Panc1 (cell line): ENCODE results near the gene PIP5K1C. TPM values are rescaled to one million over a fixed set of nuclear protein-coding genes. Genes with fewer than 3 reads are reported as not detected.

Experiments used
- ATAC-seq: fragments of 200-7000 bp; cut with Tn5 transposase; 2 replicates; pipeline ENCODE4 v1.9.1; 2020; ENCODE audit warnings: mild to moderate bottlenecking, moderate library complexity
- BruUV-seq: library from RNA; stranded (reverse); fragments of 400-500 nt; replicated peaks from 2 replicates; lab custom pipeline; 2021; lab: Mats Ljungman, UMichigan
- CTCF ChIA-PET: fragments of 300-600 bp; sonication (Branson Sonifier 250); formaldehyde crosslinking; loops from one replicate; lab custom pipeline; 2022; ENCODE audit warnings: antibody characterized with exemption; lab: Charles Lee
- POLR2A ChIA-PET: fragments of 300-600 bp; sonication (Branson Sonifier 250); formaldehyde crosslinking; loops from one replicate; lab custom pipeline; 2022; ENCODE audit warnings: antibody characterized with exemption; lab: Charles Lee
- DNase-seq: peaks from one replicate; pipeline ENCODE4 v3.0.0-alpha.2; 2010; ENCODE audit warnings: low read depth, low spot score
- H3K27ac ChIP-seq: 2 replicates; pipeline ENCODE4 v1.5.1; 2011; ENCODE audit warnings: mild to moderate bottlenecking, low read length, inconsistent platforms
- H3K27me3 ChIP-seq: fragments of 200-500 bp; sonication (Bioruptor generic); 2 replicates; pipeline ENCODE4 v1.6.0; 2014; ENCODE audit warnings: low read length, inconsistent platforms; ENCODE audit not compliant: control insufficient read depth, insufficient read depth
- H3K36me3 ChIP-seq: fragments of 200-500 bp; sonication (Bioruptor generic); 2 replicates; pipeline ENCODE4 v1.5.1; 2014; ENCODE audit warnings: inconsistent platforms, mild to moderate bottlenecking, low read length, moderate library complexity; ENCODE audit not compliant: control insufficient read depth, insufficient read depth
- H3K4me1 ChIP-seq: 2 replicates; pipeline ENCODE4 v1.5.1; 2011; ENCODE audit warnings: inconsistent platforms, mild to moderate bottlenecking, low read length, moderate library complexity; ENCODE audit not compliant: control insufficient read depth, insufficient read depth
- H3K4me3 ChIP-seq, 2 experiments: 2 replicates each; pipeline ENCODE4 v1.5.1; 2011 to 2012; ENCODE audit warnings: low read depth in 2 of 2, low read length in 2 of 2, mild to moderate bottlenecking in 2 of 2, inconsistent platforms in 1 of 2, moderate library complexity in 1 of 2
- H3K9me3 ChIP-seq: fragments of 200-500 bp; sonication (Bioruptor generic); 2 replicates; pipeline ENCODE4 v1.5.1; 2014; ENCODE audit warnings: low read depth, mild to moderate bottlenecking, inconsistent platforms, low read length, moderate library complexity; ENCODE audit not compliant: control insufficient read depth, insufficient read depth
- CTCF ChIP-seq: fragments of 450-650 bp; IDR thresholded peaks from 2 replicates; pipeline ENCODE4 v1.5.1; 2017; ENCODE audit warnings: mild to moderate bottlenecking
- POLR2AphosphoS5 ChIP-seq: IDR thresholded peaks from 2 replicates; pipeline ENCODE4 v1.6.1; 2012; ENCODE audit warnings: mild to moderate bottlenecking, low read depth, low read length, moderate library complexity
- REST ChIP-seq, 2 experiments: IDR thresholded peaks; 2 replicates each; pipeline ENCODE4 v1.6.1; 2011 to 2012; ENCODE audit warnings: low read depth in 2 of 2, control low read depth in 1 of 2, low read length in 1 of 2, mild to moderate bottlenecking in 1 of 2, moderate library complexity in 1 of 2; ENCODE audit not compliant: insufficient read depth in 1 of 2
- SIN3A ChIP-seq: IDR thresholded peaks from 2 replicates; pipeline ENCODE4 v1.6.1; 2012; ENCODE audit warnings: low read depth, mild to moderate bottlenecking, low read length, moderate library complexity, borderline replicate concordance; ENCODE audit not compliant: insufficient read depth
- TCF7L2 ChIP-seq: IDR thresholded peaks from 2 replicates; pipeline ENCODE4 v1.6.1; 2011; ENCODE audit warnings: mild to moderate bottlenecking, low read depth, low read length, inconsistent platforms
- in situ Hi-C: cut with HindIII; loops from 2 replicates; pipeline ENCODE4 v1.10.0; 2016; ENCODE audit warnings: low sequenced_read_pairs, low pct_unique_long_range_greater_than_20kb
- intact Hi-C: fragments of 100-400 bp; cut with micrococcal nuclease; formaldehyde crosslinking; loops from one replicate; pipeline ENCODE4 v1.10.0; 2022; ENCODE audit not compliant: unreplicated experiment
- total RNA-seq: library from RNA; stranded (reverse); gene quantifications from one replicate; pipeline ENCODE4 v1.2.1, GENCODE V29; 2021; ENCODE audit not compliant: unreplicated experiment

PIP5K1C gene
- total RNA-seq, 1 experiment from 2014 or later: 30.6 TPM

- DNase-seq: no peak
- no peaks in the 10 kb centered on the region for H3K9me3 ChIP-seq
- ChIA-PET CTCF (no interaction called here), POLR2A (no interaction called here)
- H3K4me3 ChIP-seq: no peak overlapping the region
- peak; percentile 15; the same call in 1 of the 2 replicates for ATAC-seq
- intact Hi-C loops: no loop called here
- in situ Hi-C loops: no loop called here
- no peak overlapping the region for H3K27ac ChIP-seq
- no peaks in the 10 kb centered on the region for H3K4me1 ChIP-seq
- BruUV-seq: no TSS peak
- H3K27me3 ChIP-seq: no peaks in the 10 kb centered on the region
- TF ChIP-seq SIN3A: no peak
- no peak for TF ChIP-seq POLR2AphosphoS5
- H3K36me3 ChIP-seq: no peaks in the 10 kb centered on the region
Observed at GRCh38 chr19:3658870-3659745, 41.2 kb downstream of the PIP5K1C start.

GRCh38 chr19:3658004-3658869, 42.0 kb downstream of the PIP5K1C start:
- ChIA-PET POLR2A (no interaction called here), CTCF (no interaction called here)
- in situ Hi-C loops: no loop called here
- Histone ChIP-seq H3K27me3 (no peaks in the 10 kb centered on the region), H3K4me3 (no peak overlapping the region), H3K9me3 (no peaks in the 10 kb centered on the region), H3K27ac (no peak overlapping the region), H3K36me3 (no peaks in the 10 kb centered on the region), H3K4me1 (no peaks in the 10 kb centered on the region)
- BruUV-seq: no TSS peak
- DNase-seq (no peak), ATAC-seq (no peak)
- intact Hi-C loops: no loop called here
- TF ChIP-seq TCF7L2: no peak
- TF ChIP-seq REST (IDR thresholded peaks at IDR 0.05; ENCODE audit: insufficient read depth in 1 of 2, low read depth in 2 of 2, low read length in 1 of 2): no peak
- no peak for TF ChIP-seq CTCF
- no peak for TF ChIP-seq SIN3A
- TF ChIP-seq POLR2AphosphoS5: no peak
